SK-N-MC (cell line): Measurements from ENCODE around the gene KIAA1210.

Experiments used
- EZH2 ChIP-seq: fragments of 200-600 bp; sonication (generic); IDR thresholded peaks from one replicate; pipeline ENCODE4 v1.6.1; 2017; ENCODE audit warnings: antibody characterized with exemption
- FOXP2 ChIP-seq: optimal IDR thresholded peaks from 2 replicates; pipeline ENCODE3; 2011; ENCODE audit warnings: mild to moderate bottlenecking, moderate library complexity; ENCODE audit not compliant: insufficient read depth; ENCODE audit errors: extremely low read length, control extremely low read depth
- POLR2AphosphoS5 ChIP-seq: IDR thresholded peaks from 2 replicates; pipeline ENCODE4 v1.6.1; 2012; ENCODE audit warnings: mild to moderate bottlenecking, low read depth, low read length, borderline replicate concordance

GRCh38 chrX:119101168-119101567 is 26.4 kb downstream of the KIAA1210 start:
- TF ChIP-seq EZH2, result no peak
- no peak for TF ChIP-seq POLR2AphosphoS5
- no peak for TF ChIP-seq FOXP2
